Subcutaneous abdominal adipose tissue (tissue), 5 donors: Measurements from ENCODE around the gene TOMM7.

Source experiments
- H3K27ac ChIP-seq: one replicate; pipeline ENCODE4 v1.7.0; 2013; ENCODE audit warnings: low read depth, mild to moderate bottlenecking, inconsistent platforms, low read length, moderate library complexity
- H3K27me3 ChIP-seq, 5 donors: one replicate each; pipeline ENCODE4 v1.7.0; 2013; ENCODE audit warnings: low read length in 5 of 5, inconsistent platforms in 1 of 5; ENCODE audit not compliant: control insufficient read depth in 5 of 5, insufficient read depth in 4 of 5
- H3K36me3 ChIP-seq, 5 donors: one replicate each; pipeline ENCODE4 v1.7.0; 2013; ENCODE audit warnings: low read length in 5 of 5; ENCODE audit not compliant: control insufficient read depth in 5 of 5, insufficient read depth in 5 of 5
- H3K4me1 ChIP-seq, 5 donors: one replicate each; pipeline ENCODE4 v1.7.0; 2013; ENCODE audit warnings: low read length in 5 of 5, mild to moderate bottlenecking in 3 of 5, moderate library complexity in 1 of 5; ENCODE audit not compliant: control insufficient read depth in 5 of 5, insufficient read depth in 5 of 5
- H3K4me3 ChIP-seq, 5 donors: one replicate each; pipeline ENCODE4 v1.7.0; 2013; ENCODE audit warnings: low read length in 5 of 5, low read depth in 1 of 5
- H3K9ac ChIP-seq, 5 donors: one replicate each; pipeline ENCODE4 v1.7.0; 2013; ENCODE audit warnings: low read length in 5 of 5, mild to moderate bottlenecking in 4 of 5, moderate library complexity in 3 of 5
- H3K9me3 ChIP-seq, 5 donors: one replicate each; pipeline ENCODE4 v1.7.0; 2013; ENCODE audit warnings: low read length in 5 of 5; ENCODE audit not compliant: control insufficient read depth in 5 of 5
- donor health status: healthy.
- donor health status: healthy.
- donor health status: healthy.
- donor health status: healthy.
- donor health status: healthy.

TOMM7 gene

DNA sequence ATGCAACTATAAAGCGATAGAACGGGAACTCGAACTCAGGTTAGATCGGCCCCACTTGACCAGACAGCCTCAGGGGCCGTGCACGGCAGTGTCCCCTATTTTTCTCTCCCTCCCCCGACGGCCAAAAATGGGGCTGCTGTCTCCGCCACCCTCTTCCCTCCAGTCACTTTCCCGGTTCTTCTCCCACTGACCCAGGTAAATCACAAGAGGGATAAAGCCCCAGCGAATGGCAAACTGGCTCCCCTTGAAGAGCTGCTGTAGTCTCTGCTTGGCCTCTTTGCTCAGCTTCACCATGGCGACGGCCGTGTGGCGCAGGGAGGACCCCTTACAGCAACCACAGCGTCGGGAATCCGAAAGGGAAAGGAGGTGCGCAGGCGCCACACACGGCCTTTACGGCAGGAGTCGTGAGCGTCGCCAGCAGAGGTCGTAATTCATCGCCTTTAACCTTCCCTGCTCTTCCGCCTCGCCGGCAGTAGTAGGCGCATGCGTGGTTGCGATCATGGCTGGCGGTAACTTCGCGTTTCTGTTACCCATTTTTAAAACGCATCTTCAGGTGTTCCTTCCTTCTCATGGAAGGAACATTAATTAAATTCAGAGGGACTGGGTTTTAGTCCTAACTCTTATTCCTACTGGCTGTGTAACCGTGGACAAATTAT lies at the start of gene TOMM7:
Gene TOMM7, minus strand, starts transcription at position 364 of the 656 bp plus-strand sequence. Its CDS starts 70 bp downstream, at position 294.
- H3K9ac ChIP-seq = peak within 1 kb of the TSS; percentile 87 to 97 (median 91)
- H3K4me1 ChIP-seq = peaks cover 0 to 30% (median 24%) of the 10 kb centered on the region in 5 donors
- no peaks in the 10 kb centered on the region for H3K27me3 ChIP-seq
- no peaks in the 10 kb centered on the region for H3K9me3 ChIP-seq
- H3K4me3 ChIP-seq = peak within 1 kb of the TSS; percentile 92 to 100 (median 98)
- H3K36me3 ChIP-seq = peaks cover 0 to 3% (median 0%) of the 10 kb centered on the region in 5 donors
- H3K27ac ChIP-seq = peak within 1 kb of the TSS; percentile 77

DNA sequence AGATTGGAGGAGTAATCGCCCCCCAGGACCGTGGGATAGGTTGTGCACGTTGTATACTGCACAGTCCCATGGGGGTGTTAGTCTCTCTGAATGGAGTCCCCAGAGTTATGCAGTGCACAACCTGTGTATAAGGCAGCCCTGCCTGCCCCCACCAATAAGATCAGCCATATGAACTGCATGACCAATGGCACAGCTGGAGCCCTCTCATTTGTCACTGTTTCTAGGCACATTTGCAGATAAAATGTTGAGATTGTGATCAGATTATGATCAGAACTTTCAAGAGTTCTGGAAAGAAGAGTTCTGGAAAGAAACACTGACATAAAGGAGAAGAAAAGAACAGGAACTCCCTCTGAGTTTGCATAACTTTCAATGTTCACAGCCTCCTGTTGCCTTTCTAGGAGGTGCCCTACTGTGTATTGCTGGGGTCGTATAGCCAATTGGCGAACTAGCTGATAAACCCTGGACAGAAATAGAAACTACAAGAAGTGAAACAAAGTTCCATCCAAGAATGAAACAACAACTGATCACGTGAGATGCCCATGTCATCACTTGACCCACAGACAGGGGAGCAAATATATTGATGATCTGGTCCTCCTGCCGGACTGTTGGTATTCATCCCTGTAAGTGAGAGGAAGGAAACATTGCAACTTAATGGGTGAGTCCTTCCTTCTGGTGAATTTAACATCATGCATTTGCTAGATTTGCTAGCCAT lies 49.6 kb upstream of the TOMM7 start:
- Histone ChIP-seq H3K9me3 (no peaks in the 10 kb centered on the region), H3K4me1 (peaks cover 0 to 20% (median 5%) of the 10 kb centered on the region in 5 donors), H3K9ac (no peak overlapping the region), H3K36me3 (peaks cover 0 to 2% (median 0%) of the 10 kb centered on the region in 5 donors), H3K27me3 (no peaks in the 10 kb centered on the region), H3K4me3 (no peak overlapping the region), H3K27ac (no peak overlapping the region)

DNA sequence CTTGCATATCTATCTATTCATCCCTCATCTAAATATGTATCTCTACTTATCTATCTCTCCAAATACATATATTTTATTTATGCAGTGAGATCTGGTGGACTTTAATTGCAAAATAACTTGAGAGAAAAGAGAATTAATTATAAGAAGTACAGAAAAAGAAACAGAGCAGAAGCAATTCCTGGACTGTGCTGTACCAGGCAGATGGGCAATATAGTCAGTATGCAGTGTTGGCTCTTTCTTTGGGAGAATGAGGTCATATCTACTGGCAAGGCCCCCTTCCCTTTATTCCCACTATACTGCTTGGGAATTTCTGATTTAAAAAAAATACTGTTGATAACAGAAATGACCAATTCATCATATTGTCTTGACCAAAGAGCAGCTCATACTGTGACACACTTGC lies 49.0 kb upstream of the TOMM7 start:
- Histone ChIP-seq H3K27ac (no peak overlapping the region), H3K4me1 (peaks cover 0 to 25% (median 6%) of the 10 kb centered on the region in 5 donors), H3K9me3 (no peaks in the 10 kb centered on the region), H3K4me3 (no peak overlapping the region), H3K27me3 (no peaks in the 10 kb centered on the region), H3K36me3 (peaks cover 0 to 2% (median 0%) of the 10 kb centered on the region in 5 donors), H3K9ac (no peak overlapping the region)

DNA sequence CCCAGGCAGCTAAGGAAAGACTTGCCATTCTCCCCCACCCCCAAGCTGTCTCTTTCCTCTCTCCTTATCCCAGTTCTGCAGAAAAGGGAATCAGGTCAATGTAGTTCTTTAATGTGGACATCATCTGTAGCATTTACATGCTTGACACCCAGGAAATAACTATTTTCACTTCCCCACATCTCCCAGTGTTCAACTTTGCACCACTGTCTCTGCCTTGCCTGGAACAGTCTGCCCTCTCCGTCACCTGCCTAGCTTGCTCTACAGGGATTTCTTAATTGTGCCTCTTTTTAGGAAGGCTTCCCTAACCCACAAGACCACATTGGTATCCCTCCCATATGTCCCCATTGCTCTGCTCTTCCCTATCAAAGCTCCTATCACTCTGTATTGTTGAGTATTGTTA lies 45.9 kb upstream of the TOMM7 start:
- Histone ChIP-seq H3K9ac (no peak overlapping the region), H3K27ac (no peak overlapping the region), H3K9me3 (no peaks in the 10 kb centered on the region), H3K27me3 (no peaks in the 10 kb centered on the region), H3K36me3 (no peaks in the 10 kb centered on the region), H3K4me3 (no peak overlapping the region), H3K4me1 (peaks cover 2 to 41% (median 19%) of the 10 kb centered on the region in 5 donors)

DNA sequence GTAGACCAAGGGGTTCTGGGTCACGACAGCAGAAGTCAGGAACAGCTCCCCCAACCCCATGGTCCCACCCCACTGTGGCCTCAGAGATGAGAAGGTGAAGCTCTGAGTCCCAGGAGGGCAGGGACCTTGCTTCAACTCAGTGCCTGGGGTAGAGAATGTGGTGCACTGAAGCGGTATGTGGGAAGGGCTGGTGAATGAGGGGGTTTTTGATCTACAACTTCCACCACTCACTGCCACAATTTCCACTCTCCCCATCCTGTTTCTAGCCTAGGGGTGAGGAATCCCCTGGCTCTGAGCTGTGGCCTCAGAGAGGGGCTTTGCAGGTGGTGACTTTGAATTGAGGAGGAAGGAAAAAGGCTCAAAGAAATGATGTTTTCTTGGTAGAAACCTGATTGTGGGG lies 44.9 kb upstream of the TOMM7 start:
- H3K27me3 ChIP-seq = no peaks in the 10 kb centered on the region
- H3K4me3 ChIP-seq = peak overlapping the region in 1 of 5 donors; percentile 2
- peaks cover 2 to 40% (median 19%) of the 10 kb centered on the region in 5 donors for H3K4me1 ChIP-seq
- H3K36me3 ChIP-seq = no peaks in the 10 kb centered on the region
- H3K9me3 ChIP-seq = no peaks in the 10 kb centered on the region
- H3K27ac ChIP-seq = peak overlapping the region; percentile 61
- no peak overlapping the region for H3K9ac ChIP-seq

DNA sequence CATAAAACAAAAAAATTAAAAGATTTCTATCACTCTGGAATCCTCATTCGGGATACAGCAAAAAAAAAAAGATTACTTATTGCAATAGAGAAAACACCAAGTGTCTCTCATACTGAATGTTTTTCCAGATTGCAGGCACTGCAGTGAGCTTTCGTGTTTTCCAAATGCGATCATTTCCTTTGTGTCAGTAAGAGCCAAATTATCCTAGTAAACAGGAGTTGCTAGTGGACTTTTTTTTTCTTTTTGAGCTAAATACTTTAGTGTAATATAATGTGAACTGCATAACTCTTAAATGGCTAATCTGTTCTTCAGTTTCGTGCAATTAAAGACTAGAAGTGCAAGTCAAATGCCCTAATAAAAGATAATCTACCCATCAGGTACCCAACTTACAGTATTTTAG lies 44.4 kb upstream of the TOMM7 start:
- no peak overlapping the region for H3K9ac ChIP-seq
- H3K4me3 ChIP-seq = peak overlapping the region in 1 of 5 donors; percentile 2
- H3K36me3 ChIP-seq = no peaks in the 10 kb centered on the region
- H3K27ac ChIP-seq = peak overlapping the region; percentile 61
- H3K4me1 ChIP-seq = peaks cover 2 to 35% (median 19%) of the 10 kb centered on the region in 5 donors
- H3K27me3 ChIP-seq = no peaks in the 10 kb centered on the region
- H3K9me3 ChIP-seq = no peaks in the 10 kb centered on the region

DNA sequence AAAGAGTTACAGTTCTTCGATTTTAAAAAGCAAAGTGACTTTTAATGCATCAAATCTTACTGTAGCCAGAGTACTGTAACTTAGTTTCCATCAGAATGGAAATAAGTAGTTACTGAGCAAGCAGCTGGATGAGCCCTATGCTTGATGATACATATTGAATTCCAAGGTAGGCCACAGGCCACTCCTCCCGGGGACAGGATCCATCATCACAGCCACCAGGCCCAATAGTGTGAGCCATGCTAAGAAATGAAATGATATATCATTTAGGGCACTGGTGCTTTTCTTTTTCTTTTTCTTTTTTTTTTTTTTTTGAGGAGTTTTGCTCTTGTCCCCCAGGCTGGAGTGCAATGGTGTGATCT lies 42.9 kb upstream of the TOMM7 start:
- peaks cover 0 to 6% (median 0%) of the 10 kb centered on the region in 5 donors for H3K36me3 ChIP-seq
- no peaks in the 10 kb centered on the region for H3K27me3 ChIP-seq
- H3K27ac ChIP-seq = no peak overlapping the region
- no peaks in the 10 kb centered on the region for H3K9me3 ChIP-seq
- H3K9ac ChIP-seq = no peak overlapping the region
- no peak overlapping the region for H3K4me3 ChIP-seq
- peaks cover 2 to 36% (median 22%) of the 10 kb centered on the region in 5 donors for H3K4me1 ChIP-seq

DNA sequence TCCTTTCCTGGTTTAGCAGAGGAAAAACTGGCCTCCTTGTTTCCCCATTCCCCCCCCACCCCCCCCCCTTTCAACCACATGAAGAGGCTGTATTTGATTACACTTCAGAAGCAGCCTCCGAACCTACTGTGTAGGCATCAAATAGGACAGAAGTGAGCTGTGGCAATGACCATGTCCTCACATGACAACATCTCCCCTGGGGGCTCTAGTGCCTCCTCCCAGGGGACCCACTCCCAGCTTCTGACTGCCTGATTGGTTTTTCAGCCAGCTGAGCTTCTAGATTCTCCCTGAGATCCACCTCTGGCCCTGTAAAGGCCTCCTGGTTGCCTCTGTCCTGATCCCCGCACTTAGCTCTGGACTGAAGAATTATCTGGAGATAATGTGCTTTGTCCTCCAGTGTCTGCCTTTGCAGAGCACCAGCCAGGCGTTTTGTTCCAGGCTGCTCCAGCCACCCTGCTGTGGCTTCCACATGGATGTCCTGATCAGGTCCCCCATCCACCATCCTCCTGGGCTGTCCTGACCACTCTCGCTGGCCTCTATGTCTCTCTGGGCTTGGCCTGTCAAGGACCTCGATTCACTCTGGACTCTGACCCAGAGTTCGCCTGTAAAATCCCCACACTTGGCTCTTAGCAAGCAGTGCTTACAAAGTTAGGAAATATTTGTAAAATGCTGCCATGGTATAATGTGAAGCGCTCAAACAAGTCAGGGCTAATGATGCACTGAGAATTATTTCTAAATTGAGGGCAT lies 42.4 kb upstream of the TOMM7 start:
- Histone ChIP-seq H3K4me3 (no peak overlapping the region), H3K4me1 (peaks cover 2 to 40% (median 27%) of the 10 kb centered on the region in 5 donors), H3K36me3 (peaks cover 0 to 6% (median 0%) of the 10 kb centered on the region in 5 donors), H3K27me3 (no peaks in the 10 kb centered on the region), H3K9ac (no peak overlapping the region), H3K27ac (no peak overlapping the region), H3K9me3 (no peaks in the 10 kb centered on the region)

DNA sequence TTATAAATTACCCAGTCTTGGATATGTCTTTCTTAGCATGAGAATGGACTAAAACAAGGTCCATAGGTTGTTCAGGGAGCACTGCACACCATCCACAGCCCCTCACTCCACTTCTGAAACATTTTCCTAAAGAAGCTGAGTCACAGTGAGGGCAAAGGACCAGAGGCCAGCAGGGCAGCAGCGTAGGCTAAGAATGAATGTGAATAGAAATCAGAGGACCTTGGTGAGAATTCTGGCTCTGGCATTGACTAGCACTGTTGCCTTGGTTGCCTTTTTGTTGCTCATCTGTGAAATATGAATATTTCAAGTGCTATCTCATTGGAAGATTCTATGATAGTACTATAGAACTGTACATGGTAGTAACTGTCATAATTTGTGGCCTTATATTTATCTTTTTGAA lies 41.7 kb upstream of the TOMM7 start:
- peaks cover 2 to 44% (median 33%) of the 10 kb centered on the region in 5 donors for H3K4me1 ChIP-seq
- H3K36me3 ChIP-seq = peaks cover 0 to 6% (median 0%) of the 10 kb centered on the region in 5 donors
- H3K9me3 ChIP-seq = no peaks in the 10 kb centered on the region
- no peak overlapping the region for H3K9ac ChIP-seq
- no peak overlapping the region for H3K27ac ChIP-seq
- H3K27me3 ChIP-seq = no peaks in the 10 kb centered on the region
- no peak overlapping the region for H3K4me3 ChIP-seq
